RKO (cell line): ENCODE results near the gene FAM81B.
"Not testable (repeated sequence)": the region's sequence is repeated elsewhere in the genome, so short reads cannot be mapped to it uniquely, and the experiment has no call there.

Experiments used
- DNase-seq: peaks from one replicate; pipeline ENCODE4 v3.0.0-alpha.2; 2016; ENCODE audit warnings: low spot score

Gene FAM81B

GRCh38 chr5:95390812-95391492 is at the start of gene FAM81B:
Gene FAM81B, plus strand, starts transcription at chr5:95391366. Its CDS starts 24 bp downstream, at chr5:95391390.
- no peak for DNase-seq

- DNase-seq, result not testable (repeated sequence)
Measured at GRCh38 chr5:95341444-95341843, 49.7 kb upstream of the FAM81B start.

GRCh38 chr5:95347506-95348120 is 43.6 kb upstream of the FAM81B start:
- DNase-seq, result no peak

- no peak for DNase-seq
Measured at GRCh38 chr5:95350631-95351030, 40.5 kb upstream of the FAM81B start.

- DNase-seq, result no peak
Measured at GRCh38 chr5:95352691-95353090, 38.5 kb upstream of the FAM81B start.

- no peak for DNase-seq
Measured at GRCh38 chr5:95358320-95358719, 32.8 kb upstream of the FAM81B start.

GRCh38 chr5:95358848-95359247 is 32.3 kb upstream of the FAM81B start:
- no peak for DNase-seq

- DNase-seq, result not testable (repeated sequence)
Measured at GRCh38 chr5:95360667-95361066, 30.5 kb upstream of the FAM81B start.

- no peak for DNase-seq
Measured at GRCh38 chr5:95365302-95366095, 25.7 kb upstream of the FAM81B start.

- no peak for DNase-seq
Measured at GRCh38 chr5:95369782-95370181, 21.4 kb upstream of the FAM81B start.

GRCh38 chr5:95374061-95374460 is 17.1 kb upstream of the FAM81B start:
- no peak for DNase-seq

GRCh38 chr5:95375591-95375990 is 15.6 kb upstream of the FAM81B start:
- no peak for DNase-seq

- DNase-seq, result no peak
Measured at GRCh38 chr5:95379133-95379532, 12.0 kb upstream of the FAM81B start.

- no peak for DNase-seq
Measured at GRCh38 chr5:95380103-95380628, 11.0 kb upstream of the FAM81B start.

- DNase-seq, result no peak
Measured at GRCh38 chr5:95382801-95383200, 8.4 kb upstream of the FAM81B start.

GRCh38 chr5:95384485-95385213 is 6.5 kb upstream of the FAM81B start:
- peak; percentile 29 for DNase-seq

- DNase-seq, result no peak
Measured at GRCh38 chr5:95385334-95385733, 5.8 kb upstream of the FAM81B start.

- DNase-seq, result not testable (repeated sequence)
Measured at GRCh38 chr5:95391965-95392364, 799 bp downstream of the FAM81B start.

- peak; percentile 43 for DNase-seq
Measured at GRCh38 chr5:95392593-95393182, 1.5 kb downstream of the FAM81B start.

GRCh38 chr5:95393279-95393678 is 2.1 kb downstream of the FAM81B start:
- peak; percentile 16 for DNase-seq

GRCh38 chr5:95398989-95399388 is 7.8 kb downstream of the FAM81B start:
- DNase-seq, result no peak

- DNase-seq, result no peak
Measured at GRCh38 chr5:95401626-95402025, 10.5 kb downstream of the FAM81B start.
